Measurements from ENCODE around the gene CA10. TPM values are rescaled to one million over a fixed set of nuclear protein-coding genes. Genes with fewer than 3 reads are reported as not detected.

Gene CA10
- polyA plus RNA-seq, 3 donors from 2014 or later: not detected

- Mint-ChIP-seq H3K4me3 (no peak overlapping the region), H3K4me1 (no peaks in the 10 kb centered on the region), H3K27ac (no peak overlapping the region), H3K36me3 (no peaks in the 10 kb centered on the region), H3K9me3 (peaks cover 0 to 6% (median 0%) of the 10 kb centered on the region in 6 donors), H3K27me3 (ENCODE audit: low read depth in 3 of 3) (peaks cover 0 to 2% (median 0%) of the 10 kb centered on the region in 3 donors)
- DNase-seq: no peak
Measured at GRCh38 chr17:52136166-52136565, 22.3 kb downstream of the CA10 start.

- no peak overlapping the region for H3K4me3 Mint-ChIP-seq
- H3K27ac Mint-ChIP-seq: no peak overlapping the region
- H3K36me3 Mint-ChIP-seq: no peaks in the 10 kb centered on the region
- H3K27me3 Mint-ChIP-seq (ENCODE audit: low read depth in 3 of 3): peaks cover 0 to 3% (median 0%) of the 10 kb centered on the region in 3 donors
- no peak for DNase-seq
- H3K9me3 Mint-ChIP-seq: peaks cover 0 to 6% (median under 1%) of the 10 kb centered on the region in 6 donors
- H3K4me1 Mint-ChIP-seq: no peaks in the 10 kb centered on the region
Measured at GRCh38 chr17:52134641-52135040, 23.9 kb downstream of the CA10 start.

- Mint-ChIP-seq H3K36me3 (no peaks in the 10 kb centered on the region), H3K27ac (no peak overlapping the region), H3K4me1 (no peaks in the 10 kb centered on the region), H3K27me3 (ENCODE audit: low read depth in 3 of 3) (peaks cover 3% of the 10 kb centered on the region in 3 donors), H3K9me3 (peaks cover 0 to 12% (median 2%) of the 10 kb centered on the region in 6 donors), H3K4me3 (no peak overlapping the region)
- DNase-seq: no peak
Measured at GRCh38 chr17:52128721-52129120, 29.8 kb downstream of the CA10 start.

- Mint-ChIP-seq H3K36me3 (no peaks in the 10 kb centered on the region), H3K4me1 (no peaks in the 10 kb centered on the region), H3K9me3 (peaks cover 0 to 12% (median 5%) of the 10 kb centered on the region in 6 donors), H3K27me3 (ENCODE audit: low read depth in 3 of 3) (peaks cover 1 to 3% (median 3%) of the 10 kb centered on the region in 3 donors), H3K27ac (no peak overlapping the region), H3K4me3 (no peak overlapping the region)
- no peak for DNase-seq
Measured at GRCh38 chr17:52124993-52125392, 33.5 kb downstream of the CA10 start.

- Mint-ChIP-seq H3K9me3 (peaks cover 0 to 11% (median 5%) of the 10 kb centered on the region in 6 donors), H3K27ac (no peak overlapping the region), H3K4me3 (no peak overlapping the region), H3K4me1 (no peaks in the 10 kb centered on the region), H3K27me3 (ENCODE audit: low read depth in 3 of 3) (peaks cover 0 to 3% (median 3%) of the 10 kb centered on the region in 3 donors), H3K36me3 (no peaks in the 10 kb centered on the region)
- DNase-seq: no peak
Measured at GRCh38 chr17:52124561-52124960, 34.0 kb downstream of the CA10 start.

- no peak for DNase-seq
- Mint-ChIP-seq H3K27me3 (ENCODE audit: low read depth in 3 of 3) (peaks cover 0 to 3% (median 0%) of the 10 kb centered on the region in 3 donors), H3K9me3 (peaks cover 0 to 16% (median 6%) of the 10 kb centered on the region in 6 donors), H3K36me3 (no peaks in the 10 kb centered on the region), H3K27ac (no peak overlapping the region), H3K4me3 (no peak overlapping the region), H3K4me1 (no peaks in the 10 kb centered on the region)
Measured at GRCh38 chr17:52120465-52120864, 38.0 kb downstream of the CA10 start.

GRCh38 chr17:52110923-52111581, 47.5 kb downstream of the CA10 start:
- Mint-ChIP-seq H3K4me1 (no peaks in the 10 kb centered on the region), H3K27ac (no peak overlapping the region), H3K27me3 (ENCODE audit: low read depth in 3 of 3) (peaks cover 0 to 6% (median 2%) of the 10 kb centered on the region in 3 donors), H3K9me3 (no peaks in the 10 kb centered on the region), H3K4me3 (no peak overlapping the region), H3K36me3 (no peaks in the 10 kb centered on the region)
- no peak for DNase-seq

- Mint-ChIP-seq H3K36me3 (no peaks in the 10 kb centered on the region), H3K4me1 (no peaks in the 10 kb centered on the region), H3K27ac (no peak overlapping the region), H3K9me3 (peaks cover 0 to 2% (median 0%) of the 10 kb centered on the region in 6 donors), H3K4me3 (no peak overlapping the region), H3K27me3 (ENCODE audit: low read depth in 3 of 3) (peaks cover 0 to 4% (median 2%) of the 10 kb centered on the region in 3 donors)
- peak in 2 of 3 donors; percentile 2 to 4 for DNase-seq
Measured at GRCh38 chr17:52106638-52107261, 51.8 kb downstream of the CA10 start.

GRCh38 chr17:52106072-52106471, 52.4 kb downstream of the CA10 start:
- H3K9me3 Mint-ChIP-seq: peaks cover 0 to 3% (median 0%) of the 10 kb centered on the region in 6 donors
- peaks cover 0 to 4% (median 2%) of the 10 kb centered on the region in 3 donors for H3K27me3 Mint-ChIP-seq (ENCODE audit: low read depth in 3 of 3)
- H3K36me3 Mint-ChIP-seq: no peaks in the 10 kb centered on the region
- H3K4me1 Mint-ChIP-seq: no peaks in the 10 kb centered on the region
- no peak for DNase-seq
- no peak overlapping the region for H3K27ac Mint-ChIP-seq
- no peak overlapping the region for H3K4me3 Mint-ChIP-seq

GRCh38 chr17:52105591-52105990, 52.9 kb downstream of the CA10 start:
- DNase-seq: no peak
- H3K36me3 Mint-ChIP-seq: no peaks in the 10 kb centered on the region
- H3K27ac Mint-ChIP-seq: no peak overlapping the region
- H3K4me1 Mint-ChIP-seq: no peaks in the 10 kb centered on the region
- peaks cover 0 to 3% (median 0%) of the 10 kb centered on the region in 6 donors for H3K9me3 Mint-ChIP-seq
- H3K27me3 Mint-ChIP-seq (ENCODE audit: low read depth in 3 of 3): peaks cover 0 to 4% (median 2%) of the 10 kb centered on the region in 3 donors
- no peak overlapping the region for H3K4me3 Mint-ChIP-seq

- H3K4me1 Mint-ChIP-seq: no peaks in the 10 kb centered on the region
- H3K4me3 Mint-ChIP-seq: no peak overlapping the region
- no peaks in the 10 kb centered on the region for H3K36me3 Mint-ChIP-seq
- no peak overlapping the region for H3K27ac Mint-ChIP-seq
- H3K27me3 Mint-ChIP-seq (ENCODE audit: low read depth in 3 of 3): no peaks in the 10 kb centered on the region
- DNase-seq: no peak
- no peaks in the 10 kb centered on the region for H3K9me3 Mint-ChIP-seq
Measured at GRCh38 chr17:52096056-52096455, 62.5 kb downstream of the CA10 start.

GRCh38 chr17:52084176-52084575, 74.3 kb downstream of the CA10 start:
- peaks cover 0 to 4% (median 1%) of the 10 kb centered on the region in 3 donors for H3K27me3 Mint-ChIP-seq (ENCODE audit: low read depth in 3 of 3)
- H3K4me3 Mint-ChIP-seq: no peak overlapping the region
- no peaks in the 10 kb centered on the region for H3K4me1 Mint-ChIP-seq
- no peaks in the 10 kb centered on the region for H3K36me3 Mint-ChIP-seq
- no peak overlapping the region for H3K27ac Mint-ChIP-seq
- peaks cover 0 to 8% (median 1%) of the 10 kb centered on the region in 6 donors for H3K9me3 Mint-ChIP-seq
- no peak for DNase-seq

- no peaks in the 10 kb centered on the region for H3K36me3 Mint-ChIP-seq
- no peak overlapping the region for H3K4me3 Mint-ChIP-seq
- H3K4me1 Mint-ChIP-seq: no peaks in the 10 kb centered on the region
- H3K27me3 Mint-ChIP-seq (ENCODE audit: low read depth in 3 of 3): peaks cover 0 to 4% (median 0%) of the 10 kb centered on the region in 3 donors
- peaks cover 0 to 13% (median 2%) of the 10 kb centered on the region in 6 donors for H3K9me3 Mint-ChIP-seq
- DNase-seq: no peak
- H3K27ac Mint-ChIP-seq: no peak overlapping the region
Measured at GRCh38 chr17:52079496-52079895, 79.0 kb downstream of the CA10 start.

GRCh38 chr17:52071712-52072111, 86.8 kb downstream of the CA10 start:
- H3K9me3 Mint-ChIP-seq: peaks cover 0 to 9% (median 2%) of the 10 kb centered on the region in 6 donors

More at GRCh38 chr17:52071712-52072111, 86.8 kb downstream of the CA10 start:
- no peak for DNase-seq
- H3K36me3 Mint-ChIP-seq: no peaks in the 10 kb centered on the region
- H3K4me3 Mint-ChIP-seq: no peak overlapping the region
- no peaks in the 10 kb centered on the region for H3K4me1 Mint-ChIP-seq
- no peak overlapping the region for H3K27ac Mint-ChIP-seq
- peaks cover 0 to 2% (median 0%) of the 10 kb centered on the region in 3 donors for H3K27me3 Mint-ChIP-seq (ENCODE audit: low read depth in 3 of 3)

Measured in immature natural killer cell (primary cell).